Gastrocnemius medialis (tissue), 4 donors: ENCODE results near the gene LRP5. TPM values are rescaled to one million over a fixed set of nuclear protein-coding genes. Genes with fewer than 3 reads are reported as not detected.

Source experiments
- ATAC-seq, 2 donors: fragments of 150-250 bp; one replicate each; pipeline ENCODE4 v1.9.1; 2016
- DNase-seq, 2 donors: peaks; one replicate each; pipeline ENCODE4 v3.0.0-alpha.2; 2019
- H3K27ac ChIP-seq, 4 donors: fragments of 200-600 bp; sonication (generic); 1 replicate in 1 of 4; 2 replicates in 3 of 4; pipeline ENCODE4 v1.5.1; 2016 to 2018; ENCODE audit warnings: mild to moderate bottlenecking in 2 of 4, moderate library complexity in 1 of 4
- H3K27me3 ChIP-seq, 3 donors: fragments of 200-600 bp; sonication (generic) in 2 of 3; 1 replicate in 1 of 3; 2 replicates in 2 of 3; pipeline versions ENCODE4 v1.5.1 to v1.6.0; 2016 to 2019; ENCODE audit warnings: mild to moderate bottlenecking in 1 of 3, moderate library complexity in 1 of 3
- H3K36me3 ChIP-seq, 2 donors: fragments of 200-600 bp; sonication (generic) in 1 of 2; one replicate each; pipeline ENCODE4 v1.5.1; 2017 to 2018
- H3K4me1 ChIP-seq, 2 donors: fragments of 200-600 bp; sonication (generic) in 1 of 2; one replicate each; pipeline ENCODE4 v1.5.1; 2016 to 2017; ENCODE audit warnings: mild to moderate bottlenecking in 2 of 2
- H3K4me3 ChIP-seq, 4 donors: fragments of 200-600 bp; sonication (generic) in 3 of 4; 1 replicate in 1 of 4; 2 replicates in 3 of 4; pipeline ENCODE4 v1.5.1; 2016 to 2019; ENCODE audit warnings: mild to moderate bottlenecking in 2 of 4
- H3K9me3 ChIP-seq, 3 donors: fragments of 200-600 bp; sonication (generic) in 2 of 3; 1 replicate in 1 of 3; 2 replicates in 2 of 3; pipeline ENCODE4 v1.5.1; 2016 to 2019
- CTCF ChIP-seq, 5 experiments: fragments of 450-650 bp in 3 of 5; fragments of 200-600 bp in 2 of 5; sonication (generic) in 2 of 5; IDR thresholded peaks in 4 of 5; conservative IDR thresholded peaks in 1 of 5; 1 replicate in 4 of 5; 2 replicates in 1 of 5; pipeline ENCODE4 v1.5.1; 2016 to 2019; ENCODE audit warnings: antibody characterized with exemption in 5 of 5, mild to moderate bottlenecking in 3 of 5, moderate library complexity in 3 of 5
- POLR2A ChIP-seq, 2 donors: fragments of 450-650 bp; IDR thresholded peaks; one replicate each; pipeline ENCODE4 v1.6.1; 2017; ENCODE audit warnings: antibody characterized with exemption in 2 of 2, mild to moderate bottlenecking in 2 of 2, moderate library complexity in 2 of 2
- in situ Hi-C, 4 donors: fragments of 200-750 bp; cut with MboI; loops; one replicate each; pipeline versions ENCODE4 v1.15.0 to v1.8.0; 2017; ENCODE audit warnings: low sequenced_read_pairs in 4 of 4
- intact Hi-C: fragments of 100-400 bp; cut with DNase I; formaldehyde crosslinking; loops from one replicate; pipeline ENCODE4 v1.15.1; 2023; ENCODE audit warnings: low total_unique reads
- total RNA-seq, 4 donors: library from RNA; depleted of rRNA; stranded (reverse); fragments of >200 nt; gene quantifications; one replicate each; pipeline versions ENCODE4 v1.1.0 to v1.2.3, GENCODE V29; 2016

LRP5 gene
- total RNA-seq, 4 donors from 2014 or later, result 3.7 to 12.3 (median 8.1) TPM

DNA sequence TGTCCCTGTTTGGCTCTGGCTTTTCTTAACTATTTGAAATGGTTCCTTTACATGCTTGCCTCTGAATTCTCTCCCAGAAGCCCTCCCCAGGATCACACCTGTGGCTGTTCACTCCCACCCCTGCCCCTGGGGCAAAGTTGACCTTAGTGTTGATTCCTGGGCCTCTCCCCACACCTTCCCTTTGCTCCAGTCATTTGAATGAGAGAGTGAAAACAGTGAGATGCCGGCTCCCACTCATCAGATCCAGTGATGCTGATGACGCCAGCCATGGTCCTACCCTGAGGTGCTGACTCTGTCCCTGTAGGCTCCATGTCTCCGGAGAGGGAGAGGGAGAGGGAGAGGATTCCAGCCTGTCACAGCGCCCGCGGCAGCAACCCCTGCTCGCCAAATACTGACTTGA, 40.7 kb downstream of the LRP5 start:
- intact Hi-C loops, result no loop called here
- TF ChIP-seq CTCF (IDR thresholded peaks at IDR 0.05 in 4 of 5, conservative IDR thresholded peaks at IDR 0.05 in 1 of 5), result no peak
- TF ChIP-seq POLR2A (IDR thresholded peaks at IDR 0.05), result no peak
- Histone ChIP-seq H3K27ac (no peak overlapping the region), H3K36me3 (peaks cover 0 to 5% of the 10 kb centered on the region in 2 donors), H3K27me3 (no peaks in the 10 kb centered on the region), H3K4me3 (no peak overlapping the region), H3K9me3 (no peaks in the 10 kb centered on the region), H3K4me1 (peaks cover 16 to 18% of the 10 kb centered on the region in 2 donors)
- in situ Hi-C loops, result no loop called here
- DNase-seq (no peak), ATAC-seq (no peak)

DNA sequence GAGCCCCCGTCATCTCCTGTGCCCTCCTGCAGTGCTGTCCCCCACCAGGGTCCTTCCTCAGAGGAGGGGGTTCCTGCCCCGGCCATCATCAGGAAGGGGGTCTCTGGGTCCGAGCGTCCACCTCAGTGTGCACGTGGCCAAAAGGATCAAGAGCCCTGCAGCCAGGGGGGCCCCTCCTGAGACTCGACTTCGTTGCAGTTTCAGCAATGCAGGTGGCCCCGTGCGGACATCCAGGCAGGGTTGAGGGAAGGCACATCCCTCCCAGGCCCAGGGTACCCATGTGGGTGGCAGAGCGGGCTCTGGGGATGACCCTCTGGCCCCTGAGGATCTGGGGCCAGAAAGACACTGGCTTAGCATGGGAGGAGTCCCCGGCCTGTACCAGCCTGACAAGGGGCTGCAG, 41.3 kb downstream of the LRP5 start:
- Histone ChIP-seq H3K27me3 (no peaks in the 10 kb centered on the region), H3K36me3 (peaks cover 0 to 5% of the 10 kb centered on the region in 2 donors), H3K4me1 (peaks cover 16 to 18% of the 10 kb centered on the region in 2 donors), H3K27ac (peak overlapping the region in 2 of 4 donors; percentile 52 to 72), H3K4me3 (no peak overlapping the region), H3K9me3 (no peaks in the 10 kb centered on the region)
- ATAC-seq (no peak), DNase-seq (no peak)
- in situ Hi-C loops, result no loop called here
- intact Hi-C loops, result no loop called here
- no peak for TF ChIP-seq CTCF (IDR thresholded peaks at IDR 0.05 in 4 of 5, conservative IDR thresholded peaks at IDR 0.05 in 1 of 5)
- no peak for TF ChIP-seq POLR2A (IDR thresholded peaks at IDR 0.05)

DNA sequence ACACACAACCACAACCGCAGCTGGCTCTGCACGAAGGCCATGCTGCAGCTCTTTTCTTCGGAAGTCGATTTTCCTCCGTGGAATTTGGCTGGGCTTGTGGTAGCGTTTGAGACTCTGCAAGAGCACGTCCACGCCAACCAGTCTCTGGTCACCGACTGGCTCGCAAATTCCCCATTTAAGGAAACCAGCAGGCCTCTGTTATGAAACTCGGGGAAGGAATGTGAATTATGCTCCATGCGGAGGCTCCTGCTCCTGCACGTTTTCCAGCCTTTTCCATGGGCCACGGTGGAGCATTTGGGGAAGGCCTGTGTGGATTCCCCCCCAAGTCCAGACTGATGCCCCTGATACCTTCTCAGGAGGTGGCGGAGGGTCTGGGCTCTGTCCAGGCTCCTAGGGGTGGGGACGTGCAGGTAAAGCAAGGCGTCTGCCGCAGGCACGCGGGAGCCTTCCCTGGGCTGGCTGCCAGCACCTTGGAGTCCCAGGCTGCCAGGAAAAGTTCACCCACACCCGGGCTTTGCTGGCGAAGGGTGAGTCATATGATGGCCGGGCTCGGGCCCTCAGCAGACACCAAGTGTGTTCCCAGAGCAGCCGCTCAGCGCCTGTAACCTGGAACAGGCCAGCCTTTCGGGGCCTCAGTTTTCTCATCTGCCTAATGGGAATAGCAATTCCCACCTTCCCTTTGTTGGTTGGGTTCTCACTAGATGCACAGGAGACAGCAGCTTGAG, 41.9 kb downstream of the LRP5 start:
- in situ Hi-C loops, result no loop called here
- H3K4me3 ChIP-seq, result no peak overlapping the region
- H3K27me3 ChIP-seq, result no peaks in the 10 kb centered on the region
- no peak for TF ChIP-seq POLR2A (IDR thresholded peaks at IDR 0.05)
- no peak for TF ChIP-seq CTCF (IDR thresholded peaks at IDR 0.05 in 4 of 5, conservative IDR thresholded peaks at IDR 0.05 in 1 of 5)
- peaks cover 0 to 5% of the 10 kb centered on the region in 2 donors for H3K36me3 ChIP-seq
- H3K9me3 ChIP-seq, result no peaks in the 10 kb centered on the region
- intact Hi-C loops, result no loop called here
- H3K4me1 ChIP-seq, result peaks cover 16 to 18% of the 10 kb centered on the region in 2 donors
- DNase-seq (peak; percentile 57 to 80), ATAC-seq (peak; percentile 84 to 87)
- peak overlapping the region; percentile 23 to 72 (median 51) for H3K27ac ChIP-seq

- intact Hi-C loops, result no loop called here
- TF ChIP-seq POLR2A (IDR thresholded peaks at IDR 0.05) (no peak), CTCF (IDR thresholded peaks at IDR 0.05 in 4 of 5, conservative IDR thresholded peaks at IDR 0.05 in 1 of 5) (no peak)
- ATAC-seq (no peak), DNase-seq (no peak)
- H3K4me3 ChIP-seq, result no peak overlapping the region
- in situ Hi-C loops, result no loop called here
- no peaks in the 10 kb centered on the region for H3K27me3 ChIP-seq
- H3K4me1 ChIP-seq, result peaks cover 16 to 18% of the 10 kb centered on the region in 2 donors
- no peaks in the 10 kb centered on the region for H3K9me3 ChIP-seq
- H3K36me3 ChIP-seq, result peaks cover 0 to 5% of the 10 kb centered on the region in 2 donors
- H3K27ac ChIP-seq, result peak overlapping the region in 1 of 4 donors; percentile 52
These were observed 43.1 kb downstream of the LRP5 start for GRCh38 chr11:68355471-68355870.
